Liver (tissue), 9 donors: ENCODE data around the gene SLC16A8. TPM values are rescaled to one million over a fixed set of nuclear protein-coding genes. Genes with fewer than 3 reads are reported as not detected.

Experiments
- DNase-seq: peaks from one replicate; pipeline ENCODE4 v3.0.0-alpha.2; 2017; ENCODE audit warnings: low spot score
- H3K27ac ChIP-seq, 2 donors: one replicate each; pipeline ENCODE4 v1.7.0; 2013; ENCODE audit warnings: inconsistent platforms in 2 of 2, low read length in 2 of 2, control low read depth in 1 of 2, low read depth in 1 of 2, mild to moderate bottlenecking in 1 of 2
- H3K27me3 ChIP-seq, 4 donors: one replicate each; pipeline versions ENCODE4 v1.6.1 to v1.7.0; 2013; ENCODE audit warnings: low read length in 3 of 4, inconsistent platforms in 1 of 4, mild to moderate bottlenecking in 1 of 4, moderate library complexity in 1 of 4; ENCODE audit not compliant: control insufficient read depth in 4 of 4, insufficient read depth in 4 of 4
- H3K36me3 ChIP-seq, 4 donors: one replicate each; pipeline versions ENCODE4 v1.6.1 to v1.7.0; 2013; ENCODE audit warnings: low read length in 3 of 4, mild to moderate bottlenecking in 3 of 4, low read depth in 1 of 4, moderate library complexity in 1 of 4; ENCODE audit not compliant: control insufficient read depth in 4 of 4, insufficient read depth in 3 of 4
- H3K4me1 ChIP-seq, 4 donors: one replicate each; pipeline versions ENCODE4 v1.6.1 to v1.7.0; 2013; ENCODE audit warnings: low read length in 3 of 4, mild to moderate bottlenecking in 3 of 4, moderate library complexity in 1 of 4; ENCODE audit not compliant: control insufficient read depth in 4 of 4, insufficient read depth in 4 of 4
- H3K4me3 ChIP-seq, 3 donors: one replicate each; pipeline versions ENCODE4 v1.6.1 to v1.7.0; 2013; ENCODE audit warnings: low read length in 3 of 3, control low read depth in 1 of 3, low read depth in 1 of 3, mild to moderate bottlenecking in 1 of 3
- H3K9ac ChIP-seq, 2 donors: one replicate each; pipeline ENCODE4 v1.7.0; 2013; ENCODE audit warnings: low read length in 2 of 2, mild to moderate bottlenecking in 2 of 2, moderate library complexity in 2 of 2, control low read depth in 1 of 2, low read depth in 1 of 2
- H3K9me3 ChIP-seq, 4 donors: one replicate each; pipeline versions ENCODE4 v1.6.1 to v1.7.0; 2013; ENCODE audit warnings: low read length in 3 of 4; ENCODE audit not compliant: control insufficient read depth in 4 of 4
- FOXA1 ChIP-seq: IDR thresholded peaks from 2 replicates; pipeline ENCODE4 v1.6.1; 2016; ENCODE audit warnings: antibody characterized with exemption
- GABPA ChIP-seq, 2 donors: IDR thresholded peaks in 1 of 2; conservative IDR thresholded peaks in 1 of 2; 2 replicates each; pipeline ENCODE4 v1.6.1; 2016; ENCODE audit warnings: antibody characterized with exemption in 2 of 2, mild to moderate bottlenecking in 1 of 2, moderate library complexity in 1 of 2
- HNF4A ChIP-seq, 2 donors: conservative IDR thresholded peaks; 2 replicates each; pipeline ENCODE4 v1.6.1; 2016; ENCODE audit warnings: antibody characterized with exemption in 2 of 2, mild to moderate bottlenecking in 2 of 2
- JUND ChIP-seq, 2 donors: IDR thresholded peaks; 2 replicates each; pipeline ENCODE4 v1.6.1; 2016; ENCODE audit warnings: antibody characterized with exemption in 2 of 2
- NR2F2 ChIP-seq: IDR thresholded peaks from 2 replicates; pipeline ENCODE4 v1.6.1; 2016; ENCODE audit warnings: antibody characterized with exemption
- RAD21 ChIP-seq, 2 donors: IDR thresholded peaks; 2 replicates each; pipeline ENCODE4 v1.6.1; 2016; ENCODE audit warnings: antibody characterized with exemption in 2 of 2, mild to moderate bottlenecking in 2 of 2
- RXRA ChIP-seq, 2 donors: IDR thresholded peaks; 2 replicates each; pipeline ENCODE4 v1.6.1; 2017 to 2018; ENCODE audit warnings: antibody characterized with exemption in 2 of 2, mild to moderate bottlenecking in 1 of 2
- SP1 ChIP-seq: IDR thresholded peaks from 2 replicates; pipeline ENCODE4 v1.6.1; 2018; ENCODE audit warnings: antibody characterized with exemption, mild to moderate bottlenecking
- TAF1 ChIP-seq: conservative IDR thresholded peaks from 2 replicates; pipeline ENCODE4 v1.6.1; 2016; ENCODE audit warnings: antibody characterized with exemption, mild to moderate bottlenecking
- YY1 ChIP-seq: IDR thresholded peaks from 2 replicates; pipeline ENCODE4 v1.6.1; 2016; ENCODE audit warnings: antibody characterized with exemption, mild to moderate bottlenecking
- WGBS: extraction: QIAGEN DNeasy Blood & Tissue Kit; methylation state at CpG from one replicate; pipeline ENCODE4 v1.1.7; 2013; 5-methylcytosine and 5-hydroxymethylcytosine counted together
- polyA plus RNA-seq, 2 donors: library from polyadenylated mRNA; stranded (reverse) in 1 of 2; unstranded in 1 of 2; fragments of 200-250 nt in 1 of 2; fragments of >200 nt in 1 of 2; fragmentation: Nextera tagmentation in 1 of 2; extraction: Ambion mirVana in 1 of 2; gene quantifications; one replicate each; pipeline versions ENCODE4 v1.2.1 to v1.2.3, GENCODE V29; 2013 to 2015
- total RNA-seq, 2 donors: library from RNA; depleted of rRNA; stranded (reverse); fragments of >200 nt; gene quantifications; one replicate each; pipeline ENCODE4 v1.2.3, GENCODE V29; 2014
- TF ChIP-seq, protein P1 (sequence below): IDR thresholded peaks from 2 replicates; pipeline ENCODE4 v1.6.1; 2016; ENCODE audit warnings: antibody characterized with exemption, mild to moderate bottlenecking
- TF ChIP-seq, protein P2 (sequence below): IDR thresholded peaks from 2 replicates; pipeline ENCODE4 v1.6.1; 2016; ENCODE audit warnings: antibody characterized with exemption
- TF ChIP-seq, protein P3 (sequence below): IDR thresholded peaks from 2 replicates; pipeline ENCODE4 v1.6.1; 2016; ENCODE audit warnings: antibody characterized with exemption
- TF ChIP-seq, protein P4 (sequence below): fragments of 150-350 bp; IDR thresholded peaks from 2 replicates; pipeline ENCODE4 v1.5.1; 2017; ENCODE audit warnings: improper control_type of control experiment, low read depth, low read length; ENCODE audit not compliant: missing input control
- TF ChIP-seq, protein P5 (sequence below): IDR thresholded peaks from 2 replicates; pipeline ENCODE4 v1.6.1; 2016; ENCODE audit warnings: antibody characterized with exemption
- donor health status: healthy.
- donor health status: healthy.
- donor health status: healthy.
- donor health status: healthy.
- donor health status: healthy.

Gene SLC16A8
- total and polyA plus RNA-seq, 4 donors = 0.10 TPM; not detected in 3

DNA sequence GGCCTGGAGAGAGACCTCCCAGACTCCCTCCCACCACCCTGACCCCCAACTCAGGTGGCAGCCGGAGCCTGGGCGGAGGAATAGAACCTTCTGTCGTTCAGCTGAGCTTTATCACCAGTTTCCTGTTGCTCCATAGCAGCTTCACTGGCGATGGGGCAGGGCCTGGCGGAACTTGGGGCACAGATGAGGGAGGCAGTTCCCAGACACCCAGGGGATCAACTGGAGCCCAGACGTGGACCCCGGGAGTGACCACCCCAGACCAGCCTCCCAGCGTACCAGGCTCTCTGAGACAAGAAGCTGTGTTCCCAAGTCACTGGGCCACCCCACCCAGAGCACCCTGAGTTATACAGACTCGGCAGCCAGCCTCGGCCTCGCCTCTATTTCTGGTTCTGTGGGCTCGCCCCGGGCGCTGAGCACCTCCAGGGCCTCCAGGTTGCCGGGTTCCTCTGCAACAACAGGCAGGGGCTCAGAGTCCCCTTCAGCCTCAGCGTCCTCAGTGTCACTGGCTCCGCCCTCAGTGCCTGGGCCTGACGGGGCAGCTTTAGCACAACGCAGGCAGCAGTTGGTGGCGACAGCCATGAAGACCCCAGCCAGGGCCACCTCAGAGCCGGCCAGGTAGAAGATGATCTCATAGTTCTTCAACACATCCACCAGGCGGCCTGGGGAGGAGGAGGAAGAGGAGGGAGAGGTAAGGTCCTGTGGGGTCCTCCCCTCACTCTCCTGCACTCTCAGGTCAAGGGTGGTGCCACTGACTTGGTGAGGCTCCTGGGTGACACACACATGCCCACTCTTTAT lies 5.7 kb downstream of the SLC16A8 start:
- WGBS = 89% methylated on average over 22 of the region's 22 CpGs
- Histone ChIP-seq H3K4me3 (no peak overlapping the region), H3K9ac (no peak overlapping the region), H3K36me3 (peaks cover 0 to 7% (median 5%) of the 10 kb centered on the region in 4 donors), H3K27ac (no peak overlapping the region), H3K27me3 (no peaks in the 10 kb centered on the region), H3K9me3 (no peaks in the 10 kb centered on the region), H3K4me1 (peaks cover 9 to 27% (median 16%) of the 10 kb centered on the region in 4 donors)
- TF ChIP-seq, protein P1, sequence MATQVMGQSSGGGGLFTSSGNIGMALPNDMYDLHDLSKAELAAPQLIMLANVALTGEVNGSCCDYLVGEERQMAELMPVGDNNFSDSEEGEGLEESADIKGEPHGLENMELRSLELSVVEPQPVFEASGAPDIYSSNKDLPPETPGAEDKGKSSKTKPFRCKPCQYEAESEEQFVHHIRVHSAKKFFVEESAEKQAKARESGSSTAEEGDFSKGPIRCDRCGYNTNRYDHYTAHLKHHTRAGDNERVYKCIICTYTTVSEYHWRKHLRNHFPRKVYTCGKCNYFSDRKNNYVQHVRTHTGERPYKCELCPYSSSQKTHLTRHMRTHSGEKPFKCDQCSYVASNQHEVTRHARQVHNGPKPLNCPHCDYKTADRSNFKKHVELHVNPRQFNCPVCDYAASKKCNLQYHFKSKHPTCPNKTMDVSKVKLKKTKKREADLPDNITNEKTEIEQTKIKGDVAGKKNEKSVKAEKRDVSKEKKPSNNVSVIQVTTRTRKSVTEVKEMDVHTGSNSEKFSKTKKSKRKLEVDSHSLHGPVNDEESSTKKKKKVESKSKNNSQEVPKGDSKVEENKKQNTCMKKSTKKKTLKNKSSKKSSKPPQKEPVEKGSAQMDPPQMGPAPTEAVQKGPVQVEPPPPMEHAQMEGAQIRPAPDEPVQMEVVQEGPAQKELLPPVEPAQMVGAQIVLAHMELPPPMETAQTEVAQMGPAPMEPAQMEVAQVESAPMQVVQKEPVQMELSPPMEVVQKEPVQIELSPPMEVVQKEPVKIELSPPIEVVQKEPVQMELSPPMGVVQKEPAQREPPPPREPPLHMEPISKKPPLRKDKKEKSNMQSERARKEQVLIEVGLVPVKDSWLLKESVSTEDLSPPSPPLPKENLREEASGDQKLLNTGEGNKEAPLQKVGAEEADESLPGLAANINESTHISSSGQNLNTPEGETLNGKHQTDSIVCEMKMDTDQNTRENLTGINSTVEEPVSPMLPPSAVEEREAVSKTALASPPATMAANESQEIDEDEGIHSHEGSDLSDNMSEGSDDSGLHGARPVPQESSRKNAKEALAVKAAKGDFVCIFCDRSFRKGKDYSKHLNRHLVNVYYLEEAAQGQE = no peak
- TF ChIP-seq NR2F2 (no peak), GABPA (IDR thresholded peaks at IDR 0.05 in 1 of 2, conservative IDR thresholded peaks at IDR 0.05 in 1 of 2) (no peak), HNF4A (conservative IDR thresholded peaks at IDR 0.05) (no peak), TAF1 (no peak)
- DNase-seq = no peak

DNA sequence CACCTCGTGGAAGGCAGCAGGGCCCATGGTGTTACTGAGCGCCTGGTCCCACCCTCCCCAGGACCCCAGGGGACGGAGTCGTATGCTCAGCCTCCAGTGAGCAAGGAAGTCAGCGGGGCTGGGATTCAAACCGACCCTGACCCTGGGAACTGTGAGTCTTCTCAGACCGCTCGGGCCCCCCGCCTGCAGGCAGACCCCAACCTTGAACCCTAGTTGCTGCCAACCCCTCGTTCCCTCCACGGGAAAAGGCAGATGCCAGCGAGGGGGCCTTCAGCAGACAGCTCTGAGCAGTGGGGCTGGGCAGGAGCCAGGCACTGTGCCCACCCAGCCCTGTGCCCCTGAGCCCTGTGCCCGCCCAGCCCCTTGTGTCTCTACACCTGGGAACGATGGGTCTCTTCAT lies 6.4 kb downstream of the SLC16A8 start:
- no peak for DNase-seq
- no peak overlapping the region for H3K4me3 ChIP-seq
- H3K4me1 ChIP-seq = peaks cover 9 to 27% (median 16%) of the 10 kb centered on the region in 4 donors
- WGBS = 88% methylated on average over 14 of the region's 14 CpGs
- TF ChIP-seq, protein P2, sequence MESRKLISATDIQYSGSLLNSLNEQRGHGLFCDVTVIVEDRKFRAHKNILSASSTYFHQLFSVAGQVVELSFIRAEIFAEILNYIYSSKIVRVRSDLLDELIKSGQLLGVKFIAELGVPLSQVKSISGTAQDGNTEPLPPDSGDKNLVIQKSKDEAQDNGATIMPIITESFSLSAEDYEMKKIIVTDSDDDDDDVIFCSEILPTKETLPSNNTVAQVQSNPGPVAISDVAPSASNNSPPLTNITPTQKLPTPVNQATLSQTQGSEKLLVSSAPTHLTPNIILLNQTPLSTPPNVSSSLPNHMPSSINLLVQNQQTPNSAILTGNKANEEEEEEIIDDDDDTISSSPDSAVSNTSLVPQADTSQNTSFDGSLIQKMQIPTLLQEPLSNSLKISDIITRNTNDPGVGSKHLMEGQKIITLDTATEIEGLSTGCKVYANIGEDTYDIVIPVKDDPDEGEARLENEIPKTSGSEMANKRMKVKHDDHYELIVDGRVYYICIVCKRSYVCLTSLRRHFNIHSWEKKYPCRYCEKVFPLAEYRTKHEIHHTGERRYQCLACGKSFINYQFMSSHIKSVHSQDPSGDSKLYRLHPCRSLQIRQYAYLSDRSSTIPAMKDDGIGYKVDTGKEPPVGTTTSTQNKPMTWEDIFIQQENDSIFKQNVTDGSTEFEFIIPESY = no peak
- TF ChIP-seq HNF4A (conservative IDR thresholded peaks at IDR 0.05) (no peak), JUND (IDR thresholded peaks at IDR 0.05) (no peak), RAD21 (IDR thresholded peaks at IDR 0.05) (no peak), TAF1 (no peak), SP1 (no peak), YY1 (no peak), RXRA (IDR thresholded peaks at IDR 0.05) (no peak), FOXA1 (no peak), GABPA (IDR thresholded peaks at IDR 0.05 in 1 of 2, conservative IDR thresholded peaks at IDR 0.05 in 1 of 2) (no peak)
- TF ChIP-seq, protein P3, sequence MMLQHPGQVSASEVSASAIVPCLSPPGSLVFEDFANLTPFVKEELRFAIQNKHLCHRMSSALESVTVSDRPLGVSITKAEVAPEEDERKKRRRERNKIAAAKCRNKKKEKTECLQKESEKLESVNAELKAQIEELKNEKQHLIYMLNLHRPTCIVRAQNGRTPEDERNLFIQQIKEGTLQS = no peak
- TF ChIP-seq, protein P4, sequence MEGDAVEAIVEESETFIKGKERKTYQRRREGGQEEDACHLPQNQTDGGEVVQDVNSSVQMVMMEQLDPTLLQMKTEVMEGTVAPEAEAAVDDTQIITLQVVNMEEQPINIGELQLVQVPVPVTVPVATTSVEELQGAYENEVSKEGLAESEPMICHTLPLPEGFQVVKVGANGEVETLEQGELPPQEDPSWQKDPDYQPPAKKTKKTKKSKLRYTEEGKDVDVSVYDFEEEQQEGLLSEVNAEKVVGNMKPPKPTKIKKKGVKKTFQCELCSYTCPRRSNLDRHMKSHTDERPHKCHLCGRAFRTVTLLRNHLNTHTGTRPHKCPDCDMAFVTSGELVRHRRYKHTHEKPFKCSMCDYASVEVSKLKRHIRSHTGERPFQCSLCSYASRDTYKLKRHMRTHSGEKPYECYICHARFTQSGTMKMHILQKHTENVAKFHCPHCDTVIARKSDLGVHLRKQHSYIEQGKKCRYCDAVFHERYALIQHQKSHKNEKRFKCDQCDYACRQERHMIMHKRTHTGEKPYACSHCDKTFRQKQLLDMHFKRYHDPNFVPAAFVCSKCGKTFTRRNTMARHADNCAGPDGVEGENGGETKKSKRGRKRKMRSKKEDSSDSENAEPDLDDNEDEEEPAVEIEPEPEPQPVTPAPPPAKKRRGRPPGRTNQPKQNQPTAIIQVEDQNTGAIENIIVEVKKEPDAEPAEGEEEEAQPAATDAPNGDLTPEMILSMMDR = no peak
- TF ChIP-seq, protein P5, sequence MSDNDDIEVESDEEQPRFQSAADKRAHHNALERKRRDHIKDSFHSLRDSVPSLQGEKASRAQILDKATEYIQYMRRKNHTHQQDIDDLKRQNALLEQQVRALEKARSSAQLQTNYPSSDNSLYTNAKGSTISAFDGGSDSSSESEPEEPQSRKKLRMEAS = no peak
- H3K27me3 ChIP-seq = no peaks in the 10 kb centered on the region
- peaks cover 2 to 14% (median 10%) of the 10 kb centered on the region in 4 donors for H3K36me3 ChIP-seq
- no peak overlapping the region for H3K27ac ChIP-seq
- no peak overlapping the region for H3K9ac ChIP-seq
- H3K9me3 ChIP-seq = no peaks in the 10 kb centered on the region
